MM.1S (cell line): ENCODE measurements around the gene NXF1.
A peak's percentile ranks its signal among the peaks of the same experiment; 100 is the strongest.
"Not testable (repeated sequence)": the region's sequence is repeated elsewhere in the genome, so short reads cannot be mapped to it uniquely, and the experiment has no call there.

Source experiments
- DNase-seq: peaks from one replicate; pipeline ENCODE4 v3.0.0-alpha.2; 2015
- H2AFZ ChIP-seq: fragments of 300-600 bp; sonication (generic); 2 replicates; pipeline ENCODE4 v1.6.0; 2016; ENCODE audit warnings: antibody characterized with exemption, low read length
- H3F3A ChIP-seq: fragments of 300-600 bp; sonication (generic); 2 replicates; pipeline ENCODE4 v1.6.1; 2016; ENCODE audit warnings: mild to moderate bottlenecking, antibody characterized with exemption, low read length, moderate library complexity, mixed read lengths; ENCODE audit not compliant: insufficient read depth
- H3K27ac ChIP-seq: fragments of 300-600 bp; sonication (generic); 2 replicates; pipeline ENCODE4 v1.5.1; 2016; ENCODE audit warnings: mild to moderate bottlenecking, low read length
- H3K27me3 ChIP-seq: fragments of 300-600 bp; sonication (generic); replicated peaks from 2 replicates; pipeline ENCODE4 v1.6.0; 2016; ENCODE audit warnings: low read length; ENCODE audit not compliant: insufficient read depth
- H3K36me3 ChIP-seq: fragments of 300-600 bp; sonication (generic); replicated peaks from 2 replicates; pipeline ENCODE4 v1.6.1; 2016; ENCODE audit warnings: mild to moderate bottlenecking, low read length, mixed read lengths; ENCODE audit not compliant: insufficient read depth
- H3K4me1 ChIP-seq: fragments of 300-600 bp; sonication (generic); 2 replicates; pipeline ENCODE4 v1.6.1; 2016; ENCODE audit warnings: low read length, mixed read lengths
- H3K4me2 ChIP-seq: fragments of 300-600 bp; sonication (generic); 2 replicates; pipeline ENCODE4 v1.6.0; 2016; ENCODE audit warnings: low read depth, low read length
- H3K4me3 ChIP-seq: fragments of 300-600 bp; sonication (generic); 2 replicates; pipeline ENCODE4 v1.5.1; 2016; ENCODE audit warnings: low read length, mixed read lengths
- H3K79me2 ChIP-seq: fragments of 300-600 bp; sonication (generic); 2 replicates; pipeline ENCODE4 v1.6.1; 2016; ENCODE audit warnings: mixed run types, low read length, mixed read lengths
- H3K9ac ChIP-seq: fragments of 300-600 bp; sonication (generic); 2 replicates; pipeline ENCODE4 v1.6.1; 2016; ENCODE audit warnings: low read length, mixed read lengths
- H3K9me2 ChIP-seq: fragments of 300-600 bp; sonication (generic); replicated peaks from 2 replicates; pipeline ENCODE4 v1.6.1; 2016; ENCODE audit warnings: mild to moderate bottlenecking, low read length, mixed read lengths; ENCODE audit not compliant: insufficient read depth
- H3K9me3 ChIP-seq: fragments of 300-600 bp; sonication (generic); replicated peaks from 2 replicates; pipeline ENCODE4 v1.6.1; 2016; ENCODE audit warnings: mild to moderate bottlenecking, low read length, mixed read lengths; ENCODE audit not compliant: insufficient read depth
- H4K20me1 ChIP-seq: fragments of 300-600 bp; sonication (generic); 2 replicates; pipeline ENCODE4 v1.6.1; 2016; ENCODE audit warnings: mild to moderate bottlenecking, low read length, moderate library complexity, mixed read lengths; ENCODE audit not compliant: insufficient read depth
- CTCF ChIP-seq: fragments of 300-600 bp; sonication (generic); IDR thresholded peaks from 2 replicates; pipeline ENCODE4 v1.5.1; 2016; ENCODE audit warnings: antibody characterized with exemption, low read length, mixed read lengths
- EZH2 ChIP-seq: fragments of 300-600 bp; sonication (generic); optimal IDR thresholded peaks from 2 replicates; pipeline ENCODE3; 2017; ENCODE audit warnings: low read depth, mild to moderate bottlenecking, antibody characterized with exemption, low read length, mixed read lengths
- EZH2phosphoT487 ChIP-seq: fragments of 300-600 bp; sonication (generic); IDR thresholded peaks from 2 replicates; pipeline ENCODE4 v1.6.1; 2018; ENCODE audit warnings: antibody characterized with exemption, low read length

NXF1 gene

GRCh38 chr11:62843466-62843865, 38.2 kb upstream of the NXF1 start:
- H3K79me2 ChIP-seq: peaks cover 10% of the 10 kb centered on the region
- no peak overlapping the region for H3K9ac ChIP-seq
- no peaks in the 10 kb centered on the region for H3K9me3 ChIP-seq
- H3K27me3 ChIP-seq: no peaks in the 10 kb centered on the region
- no peaks in the 10 kb centered on the region for H4K20me1 ChIP-seq
- H3K4me1 ChIP-seq: peaks cover 8% of the 10 kb centered on the region
- H2AFZ ChIP-seq: no peak overlapping the region
- no peaks in the 10 kb centered on the region for H3K36me3 ChIP-seq
- DNase-seq: no peak
- H3K4me2 ChIP-seq: no peak overlapping the region
- H3K4me3 ChIP-seq: no peak overlapping the region
- H3F3A ChIP-seq: peaks cover 22% of the 10 kb centered on the region
- H3K9me2 ChIP-seq: no peaks in the 10 kb centered on the region
- no peak overlapping the region for H3K27ac ChIP-seq
- TF ChIP-seq EZH2: no peak
- no peak for TF ChIP-seq EZH2phosphoT487
- no peak for TF ChIP-seq CTCF

GRCh38 chr11:62842891-62843290, 37.7 kb upstream of the NXF1 start:
- H3K9ac ChIP-seq: peak overlapping the region; percentile 90
- H3K9me3 ChIP-seq, H4K20me1 ChIP-seq, DNase-seq, H3K36me3 ChIP-seq, H3K4me1 ChIP-seq, H3K27me3 ChIP-seq, H3K9me2 ChIP-seq: not testable (repeated sequence)
- H3K4me3 ChIP-seq: peak overlapping the region; percentile 71
- peak overlapping the region; percentile 95 for H3K4me2 ChIP-seq
- peaks cover 15% of the 10 kb centered on the region for H3K79me2 ChIP-seq
- H3F3A ChIP-seq: peaks cover 22% of the 10 kb centered on the region
- peak overlapping the region; percentile 92; the same call in 1 of the 2 replicates for H3K27ac ChIP-seq
- H2AFZ ChIP-seq: peak overlapping the region; percentile 97

- H3K36me3 ChIP-seq: no peaks in the 10 kb centered on the region
- peaks cover 22% of the 10 kb centered on the region for H3K79me2 ChIP-seq
- peak overlapping the region; percentile 71 for H3K4me3 ChIP-seq
- peaks cover 12% of the 10 kb centered on the region for H3K4me1 ChIP-seq
- no peaks in the 10 kb centered on the region for H3K9me3 ChIP-seq
- no peaks in the 10 kb centered on the region for H3K9me2 ChIP-seq
- H3K4me2 ChIP-seq: peak overlapping the region; percentile 95
- H3K9ac ChIP-seq: peak overlapping the region; percentile 90
- peaks cover 22% of the 10 kb centered on the region for H3F3A ChIP-seq
- H2AFZ ChIP-seq: peak overlapping the region; percentile 97
- TF ChIP-seq EZH2phosphoT487 (no peak), EZH2 (no peak), CTCF (no peak)
- H3K27ac ChIP-seq: peak overlapping the region; percentile 92; the same call in 1 of the 2 replicates
- H4K20me1 ChIP-seq: no peaks in the 10 kb centered on the region
- no peaks in the 10 kb centered on the region for H3K27me3 ChIP-seq
- DNase-seq: no peak
Observed at GRCh38 chr11:62842171-62842741, 37.0 kb upstream of the NXF1 start.

GRCh38 chr11:62841361-62842170, 36.3 kb upstream of the NXF1 start:
- Histone ChIP-seq H3K79me2 (peaks cover 29% of the 10 kb centered on the region), H3F3A (peaks cover 22% of the 10 kb centered on the region), H3K4me2 (peak overlapping the region; percentile 95), H4K20me1 (no peaks in the 10 kb centered on the region), H3K27ac (peak overlapping the region; percentile 92; the same call in 1 of the 2 replicates), H3K9me3 (no peaks in the 10 kb centered on the region), H3K4me1 (peaks cover 12% of the 10 kb centered on the region), H2AFZ (peak overlapping the region; percentile 97), H3K27me3 (no peaks in the 10 kb centered on the region), H3K9ac (peak overlapping the region; percentile 93), H3K4me3 (peak overlapping the region; percentile 71), H3K36me3 (no peaks in the 10 kb centered on the region), H3K9me2 (no peaks in the 10 kb centered on the region)
- DNase-seq: peak; percentile 96
- TF ChIP-seq EZH2: no peak
- TF ChIP-seq EZH2phosphoT487: no peak
- no peak for TF ChIP-seq CTCF

GRCh38 chr11:62840721-62841360, 35.6 kb upstream of the NXF1 start:
- peaks cover 12% of the 10 kb centered on the region for H3K4me1 ChIP-seq
- not testable (repeated sequence) for H3K27me3 ChIP-seq, H3K9me2 ChIP-seq, H4K20me1 ChIP-seq, H3K36me3 ChIP-seq, H3K9me3 ChIP-seq
- H3F3A ChIP-seq: peaks cover 22% of the 10 kb centered on the region
- peaks cover 36% of the 10 kb centered on the region for H3K79me2 ChIP-seq
- H3K4me2 ChIP-seq: peak overlapping the region; percentile 83
- H3K9ac ChIP-seq: peak overlapping the region; percentile 93
- H3K27ac ChIP-seq: peak overlapping the region; percentile 92
- 0 out of 2 replicates have a peak overlapping the region, but pooled peaks have one; percentile 30 for H2AFZ ChIP-seq
- peak overlapping the region; percentile 96 for H3K4me3 ChIP-seq
- DNase-seq: peak; percentile 72
